Stimulated activated naive CD4-positive, alpha-beta T cell (primary cell): ENCODE results near the gene FRMD5.

Experiments
- DNase-seq, 6 experiments: peaks; one replicate each; lab custom pipeline; 2025; lab: John Stamatoyannopoulos, UW

The FRMD5 gene

DNA sequence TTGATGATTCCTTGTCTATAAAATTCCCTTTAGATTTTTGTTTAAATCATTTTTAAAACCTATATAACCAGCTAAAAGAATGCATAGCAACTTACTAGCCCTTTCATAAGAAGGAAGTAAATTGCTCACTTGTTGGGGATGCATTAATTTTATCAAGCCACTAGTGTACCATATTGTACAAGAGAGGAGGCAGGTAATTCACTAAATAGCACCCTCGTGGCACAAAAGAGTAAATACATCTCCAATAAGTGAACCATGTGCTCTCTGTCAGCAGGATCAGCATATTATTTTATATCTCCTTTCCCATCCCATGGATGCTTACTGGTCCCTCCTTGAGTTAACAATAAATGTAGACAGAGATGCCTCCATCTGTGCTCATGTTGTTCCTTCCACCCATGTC, 34.3 kb downstream of the FRMD5 start:
- no peak for DNase-seq

- no peak for DNase-seq
Measured at GRCh38 chr15:44159492-44159891, 35.6 kb downstream of the FRMD5 start.

DNA sequence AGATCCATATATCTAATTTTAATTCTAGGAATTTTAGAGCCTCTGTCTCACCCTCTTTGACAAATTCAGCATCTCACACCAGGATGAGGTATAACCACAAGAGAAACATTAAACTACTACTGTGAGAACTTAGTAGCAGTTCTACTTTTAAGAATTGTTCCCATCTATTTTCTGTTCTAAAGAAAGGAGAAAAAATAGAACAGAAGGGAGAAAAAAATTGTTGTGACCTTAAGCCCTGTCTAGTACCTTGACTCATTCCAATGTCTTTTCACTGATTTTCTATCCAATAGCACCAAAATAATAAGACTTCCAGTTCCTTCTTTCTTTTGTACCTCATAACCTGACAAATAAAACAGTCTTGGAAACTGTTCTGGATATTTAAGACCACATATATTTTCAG, 37.0 kb downstream of the FRMD5 start:
- DNase-seq, result no peak

- no peak for DNase-seq
Measured at GRCh38 chr15:44157679-44158078, 37.4 kb downstream of the FRMD5 start.

- no peak for DNase-seq
Measured at GRCh38 chr15:44153352-44153751, 41.7 kb downstream of the FRMD5 start.

DNA sequence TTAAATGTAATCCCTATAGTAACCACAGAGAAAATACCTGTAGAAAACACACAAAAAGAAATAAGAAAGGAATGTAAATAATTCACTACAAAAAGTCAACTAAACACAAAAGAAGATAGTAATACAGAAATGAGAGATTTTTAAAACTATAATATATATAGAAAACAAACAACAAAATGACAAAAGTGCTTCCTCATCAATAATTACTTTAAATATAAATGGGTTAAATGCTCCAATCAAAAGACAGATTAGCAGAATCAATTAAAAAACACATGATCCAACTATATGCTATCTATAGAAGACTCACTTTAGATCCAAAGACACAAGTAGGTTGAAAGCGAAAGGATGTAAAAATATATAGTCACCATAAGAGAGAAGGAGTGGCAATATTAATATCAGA, 45.8 kb downstream of the FRMD5 start:
- DNase-seq, result no peak

- no peak for DNase-seq
Measured at GRCh38 chr15:44148580-44148979, 46.5 kb downstream of the FRMD5 start.

GRCh38 chr15:44147636-44148035, 47.4 kb downstream of the FRMD5 start:
- DNase-seq, result no peak

DNA sequence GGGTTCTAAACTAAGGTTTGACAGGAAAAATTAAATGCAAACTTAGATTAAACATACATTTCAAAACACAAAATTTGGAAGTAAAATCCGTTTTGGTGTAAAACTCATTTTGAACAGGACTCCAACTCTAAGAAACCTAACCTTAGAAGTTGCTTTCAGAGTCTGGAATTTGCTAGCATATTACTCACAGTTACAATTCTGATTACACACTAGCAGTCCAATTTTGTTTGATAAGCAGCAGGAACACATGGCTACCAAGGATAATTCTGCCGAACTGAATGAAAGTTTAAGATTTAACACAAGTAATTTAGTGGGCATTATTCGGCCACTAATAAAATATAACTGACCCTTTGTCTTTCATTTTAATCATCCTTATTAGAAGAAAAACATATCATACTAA, 49.6 kb downstream of the FRMD5 start:
- no peak for DNase-seq

- DNase-seq, result no peak
Measured at GRCh38 chr15:44144992-44145391, 50.1 kb downstream of the FRMD5 start.

GRCh38 chr15:44144184-44144583, 50.9 kb downstream of the FRMD5 start:
- DNase-seq, result no peak

DNA sequence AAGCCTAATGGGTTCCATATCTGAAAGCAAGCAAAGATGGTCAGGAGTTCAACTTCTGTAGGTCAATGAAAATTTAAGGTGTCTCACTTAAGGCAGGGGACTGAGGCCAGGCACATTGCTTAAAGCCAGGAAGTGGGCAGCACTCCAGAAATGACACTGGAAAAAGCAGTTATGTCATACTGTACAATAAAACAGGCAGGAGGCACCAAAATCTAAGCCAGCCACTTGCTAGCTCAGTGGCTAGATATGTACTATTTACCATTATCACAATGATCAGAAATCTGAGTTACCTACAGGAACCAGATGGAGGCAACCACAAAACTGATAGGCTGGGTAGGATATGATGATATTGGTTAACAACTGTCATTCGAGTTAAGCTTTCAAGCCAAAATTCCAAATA, 57.3 kb downstream of the FRMD5 start:
- no peak for DNase-seq

GRCh38 chr15:44136991-44137477, 58.0 kb downstream of the FRMD5 start:
- no peak for DNase-seq

GRCh38 chr15:44132057-44132456, 63.0 kb downstream of the FRMD5 start:
- no peak for DNase-seq

GRCh38 chr15:44130778-44131177, 64.3 kb downstream of the FRMD5 start:
- DNase-seq, result no peak

GRCh38 chr15:44129911-44130310, 65.2 kb downstream of the FRMD5 start:
- no peak for DNase-seq

DNA sequence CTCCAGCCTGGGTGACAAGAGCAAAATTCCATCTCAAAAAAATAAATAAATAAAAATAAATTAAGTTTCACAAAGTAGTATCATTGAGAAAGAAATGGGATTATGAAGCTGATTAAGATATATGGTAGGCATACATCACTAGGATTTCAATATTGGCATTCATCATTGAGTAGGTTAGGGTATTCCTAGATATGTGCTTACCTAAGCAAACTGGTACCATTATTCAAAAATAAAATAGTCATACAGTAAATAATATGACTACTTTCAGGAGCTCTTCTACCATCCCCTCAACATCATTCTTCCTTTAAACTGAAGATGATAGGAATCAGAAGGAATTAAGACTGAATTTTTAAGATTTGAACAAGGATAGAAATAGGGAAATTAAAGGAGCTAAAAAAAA, 66.6 kb downstream of the FRMD5 start:
- DNase-seq, result no peak

DNA sequence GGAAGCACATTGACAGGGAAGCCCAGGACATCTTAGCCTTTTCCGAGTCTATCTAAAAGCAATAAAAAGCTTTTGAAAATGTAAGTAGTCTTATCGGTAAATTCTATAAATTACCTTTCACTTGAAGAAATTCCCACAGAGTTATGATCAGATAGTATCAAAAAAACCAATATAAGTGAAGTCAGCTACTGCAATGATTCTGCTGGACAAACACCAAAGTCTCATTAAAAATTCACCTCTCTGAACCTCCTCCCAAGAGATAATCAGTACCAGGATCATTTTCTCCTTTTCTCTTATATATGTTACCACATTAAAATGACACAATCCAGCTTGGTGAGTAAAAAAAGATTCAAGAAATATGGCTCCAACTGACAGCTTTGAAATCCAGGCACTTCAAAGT, 69.2 kb downstream of the FRMD5 start:
- DNase-seq, result no peak

DNA sequence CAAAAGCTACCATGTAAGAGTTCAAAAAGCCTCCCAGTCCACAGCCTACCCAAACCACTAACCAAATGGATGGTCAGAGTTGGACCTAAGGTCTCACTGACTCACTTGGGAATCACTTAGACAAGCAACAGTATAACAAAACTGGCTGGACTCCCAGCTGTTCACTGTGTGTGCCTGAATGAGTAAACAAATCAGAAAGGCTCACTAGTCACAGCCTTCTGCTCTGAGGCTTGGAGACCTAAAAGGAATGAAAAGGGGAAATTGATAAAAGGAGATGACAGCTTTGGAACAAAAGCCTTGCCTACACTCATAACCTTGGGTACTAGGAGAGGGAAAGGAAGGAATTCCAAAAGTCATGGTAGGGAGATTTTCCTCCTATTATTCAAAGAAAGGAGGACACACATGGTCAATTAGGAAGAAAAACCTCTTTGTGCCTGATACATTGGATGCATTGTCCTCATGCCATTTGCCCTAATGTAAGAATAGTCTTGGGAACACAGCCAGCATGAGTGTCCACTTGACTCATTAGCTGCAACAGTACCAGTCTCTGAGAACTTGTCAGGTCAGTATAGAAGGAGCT, 92.3 kb downstream of the FRMD5 start:
- DNase-seq, result no peak

GRCh38 chr15:44101944-44102343, 93.1 kb downstream of the FRMD5 start:
- no peak for DNase-seq

DNA sequence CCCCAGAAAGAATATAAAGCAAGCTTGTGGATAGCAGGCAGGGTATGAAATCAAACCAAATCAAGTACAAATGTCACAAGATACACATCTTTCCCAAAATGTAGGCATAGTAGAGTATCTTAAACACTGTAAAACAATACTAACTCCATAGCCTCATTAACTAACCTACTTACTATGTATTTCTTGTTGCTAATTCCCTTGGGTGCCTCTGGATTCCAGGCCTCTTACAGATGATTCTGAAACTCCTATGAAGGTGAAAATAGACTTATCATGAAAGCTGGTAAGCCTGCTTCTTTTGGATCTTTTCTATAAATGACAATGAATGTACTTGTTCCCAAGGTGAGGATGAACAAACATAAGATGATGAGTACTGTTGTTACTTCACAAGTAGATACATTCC, 93.8 kb downstream of the FRMD5 start:
- DNase-seq, result no peak

GRCh38 chr15:44099671-44100070, 95.4 kb downstream of the FRMD5 start:
- no peak for DNase-seq

DNA sequence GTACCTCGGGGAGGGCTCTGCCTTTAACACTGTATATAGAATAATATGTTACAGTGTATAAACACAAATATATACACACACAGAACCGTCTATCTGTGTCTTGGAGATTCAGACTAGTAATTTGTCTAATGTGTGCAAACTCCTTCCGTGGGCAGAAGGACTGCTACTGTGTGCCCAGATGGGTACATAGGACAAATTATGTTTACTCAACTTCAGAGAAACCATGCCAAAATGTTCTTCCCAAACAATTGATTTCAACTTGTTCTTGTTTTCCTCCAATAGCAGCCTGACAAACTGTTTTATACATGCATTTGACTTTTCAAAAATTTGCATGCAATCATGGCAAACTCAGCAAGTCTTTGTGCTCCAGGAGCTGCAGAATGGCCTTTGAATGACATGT, 97.5 kb downstream of the FRMD5 start:
- no peak for DNase-seq

GRCh38 chr15:44096596-44096995, 98.5 kb downstream of the FRMD5 start:
- DNase-seq, result no peak

GRCh38 chr15:44094781-44095180, 100.3 kb downstream of the FRMD5 start:
- DNase-seq, result no peak
